Measurements from ENCODE around the gene TBC1D16. TPM values are rescaled to one million over a fixed set of nuclear protein-coding genes. Genes with fewer than 3 reads are reported as not detected.
A peak's percentile ranks its signal among the peaks of the same experiment; 100 is the strongest.
"Not testable (repeated sequence)": the region's sequence is repeated elsewhere in the genome, so short reads cannot be mapped to it uniquely, and the experiment has no call there.

The TBC1D16 gene
- total RNA-seq, 1 donor from 2014 or later = 23.7 TPM

- DNase-seq (ENCODE audit: low read depth) = no peak
- Histone ChIP-seq H3K36me3 (ENCODE audit: control insufficient read depth, insufficient read depth, low read length) (no peaks in the 10 kb centered on the region), H3K4me3 (ENCODE audit: low read depth, low read length) (no peak overlapping the region), H3K27me3 (ENCODE audit: control insufficient read depth, insufficient read depth, low read length) (peaks cover 3% of the 10 kb centered on the region)
- TF ChIP-seq CTCF (IDR thresholded peaks at IDR 0.05; ENCODE audit: insufficient read depth, low read length, severe bottlenecking) = no peak
- no peak for FAIRE-seq
These were observed 134.5 kb downstream of the TBC1D16 start for GRCh38 chr17:79901131-79901530.

DNA sequence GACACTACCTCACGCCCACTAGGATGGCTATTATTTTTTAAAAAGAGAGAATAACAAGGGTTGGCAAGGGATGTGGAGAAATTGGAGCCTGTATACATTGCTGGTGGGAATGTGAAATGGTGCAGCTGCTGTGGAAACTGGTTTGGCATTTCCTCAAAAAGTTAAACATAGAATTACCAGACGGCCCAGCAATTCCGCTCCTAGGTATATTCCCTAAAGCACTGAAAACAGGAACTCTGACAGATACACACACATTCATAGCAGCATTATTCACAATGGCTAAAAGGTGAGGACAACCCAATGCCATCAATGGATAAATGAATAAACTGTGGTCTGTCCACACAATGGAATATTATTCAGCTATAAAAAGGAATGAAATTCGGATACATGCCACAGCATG lies 136.1 kb downstream of the TBC1D16 start:
- TF ChIP-seq CTCF (IDR thresholded peaks at IDR 0.05; ENCODE audit: insufficient read depth, low read length, severe bottlenecking) = no peak
- FAIRE-seq (no peak), DNase-seq (ENCODE audit: low read depth) (no peak)
- Histone ChIP-seq H3K36me3 (ENCODE audit: control insufficient read depth, insufficient read depth, low read length) (no peaks in the 10 kb centered on the region), H3K4me3 (ENCODE audit: low read depth, low read length) (no peak overlapping the region), H3K27me3 (ENCODE audit: control insufficient read depth, insufficient read depth, low read length) (peaks cover 3% of the 10 kb centered on the region)

DNA sequence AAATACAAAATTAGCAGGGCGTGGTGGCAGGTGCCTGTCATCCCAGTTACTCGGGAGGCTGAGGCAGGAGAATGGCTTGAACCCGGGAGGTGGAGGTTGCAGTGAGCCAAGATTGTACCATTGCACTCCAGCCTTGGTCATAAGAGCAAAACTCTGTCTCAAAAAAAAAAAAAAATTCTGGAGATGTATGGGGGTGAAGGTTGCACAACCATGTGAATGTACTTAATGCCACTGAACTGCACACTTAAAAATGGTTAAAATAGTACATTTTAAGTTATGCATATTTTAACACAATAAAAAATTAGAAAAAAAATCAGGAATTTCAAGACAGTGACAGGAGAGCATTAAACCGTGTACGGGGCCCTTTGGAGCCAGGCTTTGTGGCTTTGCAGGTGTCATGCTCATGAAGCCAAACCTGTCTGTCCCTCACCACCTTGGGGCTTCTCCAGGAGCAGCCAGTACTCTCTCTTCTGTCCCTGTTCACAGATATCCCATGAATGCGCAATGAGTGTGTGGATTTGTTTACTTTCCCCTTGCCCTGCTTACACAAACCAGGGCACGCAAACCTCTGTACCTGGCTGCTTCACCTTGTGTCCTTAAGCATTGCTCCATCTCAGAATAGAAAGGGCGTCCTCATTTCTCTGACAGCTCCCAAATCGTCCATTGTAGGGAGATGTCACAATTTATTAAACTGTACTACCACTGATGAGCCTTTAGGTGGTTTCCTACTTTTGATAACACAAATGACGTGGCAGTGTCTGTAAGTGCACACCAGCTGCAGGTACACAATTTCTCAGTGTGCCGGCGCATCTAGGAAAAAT lies 138.2 kb downstream of the TBC1D16 start:
- FAIRE-seq = no peak
- no peak for TF ChIP-seq CTCF (IDR thresholded peaks at IDR 0.05; ENCODE audit: insufficient read depth, low read length, severe bottlenecking)
- peaks cover 3% of the 10 kb centered on the region for H3K27me3 ChIP-seq (ENCODE audit: control insufficient read depth, insufficient read depth, low read length)
- DNase-seq (ENCODE audit: low read depth) = peak; percentile 21
- no peak overlapping the region for H3K4me3 ChIP-seq (ENCODE audit: low read depth, low read length)
- no peaks in the 10 kb centered on the region for H3K36me3 ChIP-seq (ENCODE audit: control insufficient read depth, insufficient read depth, low read length)

GRCh38 chr17:79893457-79893856 lies 142.2 kb downstream of the TBC1D16 start:
- not testable (repeated sequence) for H3K27me3 ChIP-seq (ENCODE audit: control insufficient read depth, insufficient read depth, low read length); H3K4me3 ChIP-seq (ENCODE audit: low read depth, low read length); DNase-seq (ENCODE audit: low read depth); H3K36me3 ChIP-seq (ENCODE audit: control insufficient read depth, insufficient read depth, low read length)
- FAIRE-seq = peak; percentile 82

- Histone ChIP-seq H3K27me3 (ENCODE audit: control insufficient read depth, insufficient read depth, low read length) (peaks cover 10% of the 10 kb centered on the region), H3K36me3 (ENCODE audit: control insufficient read depth, insufficient read depth, low read length) (no peaks in the 10 kb centered on the region), H3K4me3 (ENCODE audit: low read depth, low read length) (no peak overlapping the region)
- DNase-seq (ENCODE audit: low read depth) (peak; percentile 27), FAIRE-seq (peak; percentile 52)
- TF ChIP-seq CTCF (IDR thresholded peaks at IDR 0.05; ENCODE audit: insufficient read depth, low read length, severe bottlenecking) = no peak
These were observed 143.0 kb downstream of the TBC1D16 start for GRCh38 chr17:79892457-79893241.

GRCh38 chr17:79891113-79891730 lies 144.4 kb downstream of the TBC1D16 start:
- H3K27me3 ChIP-seq (ENCODE audit: control insufficient read depth, insufficient read depth, low read length) = peaks cover 8% of the 10 kb centered on the region

More at GRCh38 chr17:79891113-79891730, 144.4 kb downstream of the TBC1D16 start:
- no peaks in the 10 kb centered on the region for H3K36me3 ChIP-seq (ENCODE audit: control insufficient read depth, insufficient read depth, low read length)
- DNase-seq (ENCODE audit: low read depth) (no peak), FAIRE-seq (no peak)
- H3K4me3 ChIP-seq (ENCODE audit: low read depth, low read length) = no peak overlapping the region
- no peak for TF ChIP-seq CTCF (IDR thresholded peaks at IDR 0.05; ENCODE audit: insufficient read depth, low read length, severe bottlenecking)

Measured in bronchial epithelial cell (primary cell).